ENCODE data around the gene VTI1B. TPM values are rescaled to one million over a fixed set of nuclear protein-coding genes. Genes with fewer than 3 reads are reported as not detected.
"Not testable (repeated sequence)": the region's sequence is repeated elsewhere in the genome, so short reads cannot be mapped to it uniquely, and the experiment has no call there.

The VTI1B gene
- total and polyA plus RNA-seq, 4 donors: 26.5 to 76.3 (median 28.9) TPM

GRCh38 chr14:67627519-67627918 is 46.9 kb downstream of the VTI1B start:
- DNase-seq (ENCODE audit: low spot score): no peak
- Histone ChIP-seq H3K4me1 (ENCODE audit: control insufficient read depth in 4 of 4, insufficient read depth in 4 of 4, low read length in 3 of 4) (no peaks in the 10 kb centered on the region), H3K4me3 (ENCODE audit: low read depth in 1 of 3, low read length in 3 of 3) (no peak overlapping the region), H3K9ac (ENCODE audit: low read depth in 1 of 2, low read length in 2 of 2) (no peak overlapping the region), H3K27ac (ENCODE audit: low read depth in 1 of 2, low read length in 2 of 2) (no peak overlapping the region), H3K9me3 (ENCODE audit: control insufficient read depth in 4 of 4, low read length in 3 of 4) (no peaks in the 10 kb centered on the region), H3K27me3 (ENCODE audit: control insufficient read depth in 4 of 4, insufficient read depth in 4 of 4, low read length in 3 of 4) (no peaks in the 10 kb centered on the region), H3K36me3 (ENCODE audit: control insufficient read depth in 4 of 4, insufficient read depth in 3 of 4, low read depth in 1 of 4, low read length in 3 of 4) (no peaks in the 10 kb centered on the region)
- no peak for TF ChIP-seq REST (IDR thresholded peaks at IDR 0.05)
- TF ChIP-seq HNF4G (IDR thresholded peaks at IDR 0.05): no peak
- no peak for TF ChIP-seq SP1 (IDR thresholded peaks at IDR 0.05)
- no peak for TF ChIP-seq MAX (IDR thresholded peaks at IDR 0.05)
- TF ChIP-seq YY1 (IDR thresholded peaks at IDR 0.05): no peak
- no peak for TF ChIP-seq FOXA1 (IDR thresholded peaks at IDR 0.05)
- TF ChIP-seq JUND (IDR thresholded peaks at IDR 0.05): no peak
- no peak for TF ChIP-seq GABPA (IDR thresholded peaks at IDR 0.05 in 1 of 2, conservative IDR thresholded peaks at IDR 0.05 in 1 of 2)
- no peak for TF ChIP-seq ZBTB33 (IDR thresholded peaks at IDR 0.05)
- no peak for TF ChIP-seq CTCF (IDR thresholded peaks at IDR 0.05; ENCODE audit: low read depth, low read length, missing input control)

GRCh38 chr14:67626131-67626530 is 48.3 kb downstream of the VTI1B start:
- H3K9ac ChIP-seq (ENCODE audit: low read depth in 1 of 2, low read length in 2 of 2); H3K4me1 ChIP-seq (ENCODE audit: control insufficient read depth in 4 of 4, insufficient read depth in 4 of 4, low read length in 3 of 4); H3K4me3 ChIP-seq (ENCODE audit: low read depth in 1 of 3, low read length in 3 of 3); DNase-seq (ENCODE audit: low spot score); H3K9me3 ChIP-seq (ENCODE audit: control insufficient read depth in 4 of 4, low read length in 3 of 4); H3K27me3 ChIP-seq (ENCODE audit: control insufficient read depth in 4 of 4, insufficient read depth in 4 of 4, low read length in 3 of 4); H3K27ac ChIP-seq (ENCODE audit: low read depth in 1 of 2, low read length in 2 of 2); H3K36me3 ChIP-seq (ENCODE audit: control insufficient read depth in 4 of 4, insufficient read depth in 3 of 4, low read depth in 1 of 4, low read length in 3 of 4): not testable (repeated sequence)
- 93% methylated on average over 1 of the region's 1 CpG for WGBS

GRCh38 chr14:67623114-67623513 is 51.3 kb downstream of the VTI1B start:
- WGBS: 52% methylated on average over 2 of the region's 2 CpGs
- H3K27ac ChIP-seq (ENCODE audit: low read depth in 1 of 2, low read length in 2 of 2): no peak overlapping the region
- H3K4me3 ChIP-seq (ENCODE audit: low read depth in 1 of 3, low read length in 3 of 3): no peak overlapping the region
- peaks cover 0 to 14% (median 4%) of the 10 kb centered on the region in 4 donors for H3K4me1 ChIP-seq (ENCODE audit: control insufficient read depth in 4 of 4, insufficient read depth in 4 of 4, low read length in 3 of 4)
- H3K36me3 ChIP-seq (ENCODE audit: control insufficient read depth in 4 of 4, insufficient read depth in 3 of 4, low read depth in 1 of 4, low read length in 3 of 4): no peaks in the 10 kb centered on the region
- H3K9ac ChIP-seq (ENCODE audit: low read depth in 1 of 2, low read length in 2 of 2): no peak overlapping the region
- no peak for DNase-seq (ENCODE audit: low spot score)
- H3K27me3 ChIP-seq (ENCODE audit: control insufficient read depth in 4 of 4, insufficient read depth in 4 of 4, low read length in 3 of 4): no peaks in the 10 kb centered on the region
- H3K9me3 ChIP-seq (ENCODE audit: control insufficient read depth in 4 of 4, low read length in 3 of 4): no peaks in the 10 kb centered on the region
- no peak for TF ChIP-seq HNF4G (IDR thresholded peaks at IDR 0.05)
- TF ChIP-seq RAD21 (IDR thresholded peaks at IDR 0.05): no peak
- no peak for TF ChIP-seq TAF1 (conservative IDR thresholded peaks at IDR 0.05)
- TF ChIP-seq CTCF (IDR thresholded peaks at IDR 0.05; ENCODE audit: low read depth, low read length, missing input control): no peak
- TF ChIP-seq RXRA (IDR thresholded peaks at IDR 0.05): no peak
- TF ChIP-seq FOXA1 (IDR thresholded peaks at IDR 0.05): no peak
- no peak for TF ChIP-seq HNF4A (conservative IDR thresholded peaks at IDR 0.05)
- no peak for TF ChIP-seq MAX (IDR thresholded peaks at IDR 0.05)
- TF ChIP-seq NR2F2 (IDR thresholded peaks at IDR 0.05): no peak
- no peak for TF ChIP-seq ATF3 (IDR thresholded peaks at IDR 0.05)
- no peak for TF ChIP-seq GABPA (IDR thresholded peaks at IDR 0.05 in 1 of 2, conservative IDR thresholded peaks at IDR 0.05 in 1 of 2)
- no peak for TF ChIP-seq EGR1 (IDR thresholded peaks at IDR 0.05; ENCODE audit: low read depth in 2 of 2)
- no peak for TF ChIP-seq JUND (IDR thresholded peaks at IDR 0.05)
